Middle frontal gyrus (tissue), 1 donor: ENCODE results near the gene HPCA.

Experiments used
- DNase-seq: peaks from one replicate; pipeline ENCODE4 v3.0.0-alpha.2; 2015; ENCODE audit warnings: low spot score; ENCODE audit errors: extremely low spot score

The HPCA gene

GRCh38 chr1:32889731-32890278, 3.5 kb downstream of the HPCA start:
- DNase-seq = no peak

GRCh38 chr1:32890516-32891240, 4.4 kb downstream of the HPCA start:
- DNase-seq = no peak

GRCh38 chr1:32891241-32891570, 4.9 kb downstream of the HPCA start:
- no peak for DNase-seq

DNA sequence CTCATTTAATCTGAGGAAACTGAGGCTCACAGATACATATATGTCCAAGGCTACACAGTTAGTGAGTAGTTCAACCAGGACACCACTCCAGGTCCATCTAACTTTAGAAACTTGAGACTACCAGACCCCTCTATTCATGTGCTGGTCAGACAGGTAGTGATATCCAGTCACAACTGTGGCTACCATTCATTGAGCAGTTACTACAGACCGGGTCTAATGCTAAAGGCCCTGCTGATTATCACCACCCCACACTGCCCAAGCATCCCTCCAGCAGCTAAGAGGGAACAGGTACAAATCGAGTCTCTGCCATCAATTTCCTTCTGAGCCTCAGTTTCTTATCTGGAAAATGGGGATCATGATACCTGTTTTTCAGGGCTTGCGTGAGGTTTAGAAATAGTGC, 5.3 kb downstream of the HPCA start:
- DNase-seq = no peak

- DNase-seq = no peak
Measured at GRCh38 chr1:32892368-32893197, 6.3 kb downstream of the HPCA start.

DNA sequence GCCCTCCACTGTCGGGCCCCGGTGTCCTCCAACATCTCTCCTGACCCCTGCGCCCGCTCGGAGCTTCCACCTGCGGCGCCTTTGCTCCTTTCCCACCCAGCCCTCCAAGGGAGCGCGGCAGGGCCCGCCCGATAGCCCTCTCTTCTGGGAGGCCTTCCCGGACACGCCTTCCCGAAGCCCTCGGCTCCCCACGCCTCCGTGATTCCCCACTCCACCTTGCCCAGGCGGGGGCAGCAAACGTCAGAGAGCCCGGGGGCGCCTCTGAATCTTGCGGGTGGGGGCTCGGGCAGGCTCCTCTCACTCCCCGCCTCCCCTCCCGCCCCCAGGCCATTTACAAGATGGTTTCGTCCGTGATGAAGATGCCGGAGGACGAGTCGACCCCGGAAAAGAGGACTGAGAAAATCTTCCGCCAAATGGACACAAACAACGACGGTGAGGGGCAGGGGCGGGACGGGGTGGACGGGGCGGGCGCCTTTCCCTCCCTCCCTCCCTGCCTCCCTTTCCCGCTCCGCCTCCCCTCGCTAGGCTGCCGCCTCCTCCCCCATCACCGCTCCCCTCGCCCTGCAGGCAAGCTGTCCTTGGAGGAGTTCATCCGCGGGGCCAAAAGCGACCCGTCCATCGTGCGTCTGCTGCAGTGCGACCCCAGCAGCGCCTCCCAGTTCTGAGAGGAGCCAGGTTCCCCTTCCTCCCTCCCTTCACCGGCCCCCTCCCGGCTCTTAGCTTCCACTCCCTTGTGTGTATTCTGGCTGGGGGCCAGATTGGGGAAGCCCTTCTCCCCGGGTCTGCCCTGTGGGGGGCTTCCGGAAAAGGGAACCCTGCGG, 7.1 kb downstream of the HPCA start:
- DNase-seq = no peak

GRCh38 chr1:32894019-32894600, 7.8 kb downstream of the HPCA start:
- DNase-seq = no peak

- DNase-seq = no peak
Measured at GRCh38 chr1:32894681-32895080, 8.4 kb downstream of the HPCA start.

GRCh38 chr1:32895325-32896215, 9.3 kb downstream of the HPCA start:
- no peak for DNase-seq

GRCh38 chr1:32896451-32896850, 10.2 kb downstream of the HPCA start:
- no peak for DNase-seq

DNA sequence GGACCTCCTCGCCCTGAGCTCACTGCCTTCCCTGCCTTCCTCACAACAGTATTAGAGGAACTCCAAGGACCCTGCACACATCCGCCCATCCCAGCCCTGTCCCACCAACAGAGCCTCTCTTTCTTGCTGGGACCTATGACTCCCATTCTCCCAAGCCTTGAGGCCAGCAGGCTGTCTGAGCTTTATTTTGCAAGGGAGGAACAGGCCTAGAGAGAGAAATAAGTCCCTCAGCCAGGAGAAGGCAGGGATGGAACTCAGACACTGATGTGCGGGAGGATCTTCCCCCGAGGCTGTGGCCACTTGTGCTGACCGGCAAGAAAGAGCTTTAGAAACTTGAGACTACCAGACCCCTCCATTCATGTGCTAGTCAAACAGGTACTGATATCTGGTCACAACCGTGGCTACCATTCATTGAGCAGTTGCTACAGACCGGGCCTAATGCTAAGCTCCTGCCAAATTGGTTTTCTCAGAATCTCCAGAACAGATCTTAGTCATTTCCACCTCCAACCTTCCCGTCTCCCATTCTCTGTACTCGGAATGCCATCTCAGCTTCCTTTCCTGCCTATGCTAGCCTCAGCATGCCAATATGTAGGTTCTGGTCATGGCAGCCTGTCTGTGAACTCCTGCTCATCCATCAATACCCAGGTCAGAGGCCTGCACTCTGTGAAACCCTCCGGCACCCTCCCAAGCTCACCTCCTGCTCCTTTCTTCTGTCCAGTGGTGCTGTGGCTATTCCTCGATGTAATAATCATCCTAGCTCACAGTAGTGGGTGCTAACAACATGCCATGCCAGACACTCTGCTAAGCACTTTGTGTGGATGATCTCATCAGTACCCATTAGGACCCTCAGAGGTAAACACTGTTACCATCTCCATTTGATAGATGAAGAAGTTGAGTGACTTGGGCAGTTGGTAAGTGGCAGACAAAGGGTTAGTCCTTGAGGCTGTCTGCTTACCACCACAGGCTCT, 11.1 kb downstream of the HPCA start:
- no peak for DNase-seq

- no peak for DNase-seq
Measured at GRCh38 chr1:32898056-32898455, 11.8 kb downstream of the HPCA start.

GRCh38 chr1:32898958-32899357, 12.7 kb downstream of the HPCA start:
- no peak for DNase-seq

DNA sequence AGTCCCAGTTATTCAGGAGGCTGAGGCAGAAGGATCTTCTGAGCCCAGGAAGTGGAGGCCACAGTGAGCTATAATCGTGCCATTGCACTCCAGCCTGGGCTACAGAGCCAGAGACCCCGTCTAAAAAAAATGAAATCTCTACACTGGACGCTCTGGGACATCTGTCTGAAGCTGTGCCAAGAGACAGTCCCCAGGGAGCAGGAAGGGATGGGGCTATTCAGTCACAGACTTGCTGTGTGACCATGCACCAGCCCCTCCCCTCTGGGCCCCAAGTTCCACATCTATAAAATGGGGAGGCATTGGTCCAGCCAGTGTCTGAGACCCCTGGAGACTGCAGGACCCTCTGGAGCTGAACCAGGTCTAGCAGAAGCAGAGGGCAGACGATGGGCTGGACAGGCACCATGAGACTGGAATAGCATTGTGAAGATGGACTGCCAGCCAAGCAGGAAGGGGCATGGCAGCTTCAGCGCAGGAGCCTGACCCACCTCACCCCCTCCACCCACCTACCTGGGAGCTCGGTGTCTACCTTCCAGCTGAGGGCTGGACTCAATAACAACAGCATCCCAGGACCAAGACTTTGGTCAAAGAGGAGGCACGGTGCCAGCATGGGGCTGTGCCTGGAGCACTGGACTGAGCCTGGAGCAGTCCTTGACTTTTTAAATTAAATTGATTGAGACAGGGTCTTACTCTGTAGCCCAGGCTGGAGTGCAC, 13.4 kb downstream of the HPCA start:
- no peak for DNase-seq

- DNase-seq = no peak
Measured at GRCh38 chr1:32900371-32900955, 14.2 kb downstream of the HPCA start.

- DNase-seq = no peak
Measured at GRCh38 chr1:32900956-32901822, 14.9 kb downstream of the HPCA start, which contains the start of gene TMEM54. Gene TMEM54, minus strand, starts transcription at chr1:32901389. Its CDS starts 151 bp downstream, at chr1:32901238.
